Measurements from ENCODE around the gene VPS13D.

GRCh38 chr1:12521096-12521495, 291.3 kb downstream of the VPS13D start:
- TF ChIP-seq CTCF (conservative IDR thresholded peaks at IDR 0.05 in 1 of 2, IDR thresholded peaks at IDR 0.05 in 1 of 2; ENCODE audit: extremely low read depth in 1 of 2, insufficient read depth in 1 of 2, low read depth in 1 of 2, low read length in 2 of 2) (no peak), EZH2 (IDR thresholded peaks at IDR 0.05; ENCODE audit: borderline replicate concordance, low read length) (no peak)

Measured in mammary epithelial cell (primary cell).